Measurements from ENCODE around the gene PROX1.
A peak's percentile ranks its signal among the peaks of the same experiment; 100 is the strongest.

PROX1 gene, protein sequence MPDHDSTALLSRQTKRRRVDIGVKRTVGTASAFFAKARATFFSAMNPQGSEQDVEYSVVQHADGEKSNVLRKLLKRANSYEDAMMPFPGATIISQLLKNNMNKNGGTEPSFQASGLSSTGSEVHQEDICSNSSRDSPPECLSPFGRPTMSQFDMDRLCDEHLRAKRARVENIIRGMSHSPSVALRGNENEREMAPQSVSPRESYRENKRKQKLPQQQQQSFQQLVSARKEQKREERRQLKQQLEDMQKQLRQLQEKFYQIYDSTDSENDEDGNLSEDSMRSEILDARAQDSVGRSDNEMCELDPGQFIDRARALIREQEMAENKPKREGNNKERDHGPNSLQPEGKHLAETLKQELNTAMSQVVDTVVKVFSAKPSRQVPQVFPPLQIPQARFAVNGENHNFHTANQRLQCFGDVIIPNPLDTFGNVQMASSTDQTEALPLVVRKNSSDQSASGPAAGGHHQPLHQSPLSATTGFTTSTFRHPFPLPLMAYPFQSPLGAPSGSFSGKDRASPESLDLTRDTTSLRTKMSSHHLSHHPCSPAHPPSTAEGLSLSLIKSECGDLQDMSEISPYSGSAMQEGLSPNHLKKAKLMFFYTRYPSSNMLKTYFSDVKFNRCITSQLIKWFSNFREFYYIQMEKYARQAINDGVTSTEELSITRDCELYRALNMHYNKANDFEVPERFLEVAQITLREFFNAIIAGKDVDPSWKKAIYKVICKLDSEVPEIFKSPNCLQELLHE

DNA sequence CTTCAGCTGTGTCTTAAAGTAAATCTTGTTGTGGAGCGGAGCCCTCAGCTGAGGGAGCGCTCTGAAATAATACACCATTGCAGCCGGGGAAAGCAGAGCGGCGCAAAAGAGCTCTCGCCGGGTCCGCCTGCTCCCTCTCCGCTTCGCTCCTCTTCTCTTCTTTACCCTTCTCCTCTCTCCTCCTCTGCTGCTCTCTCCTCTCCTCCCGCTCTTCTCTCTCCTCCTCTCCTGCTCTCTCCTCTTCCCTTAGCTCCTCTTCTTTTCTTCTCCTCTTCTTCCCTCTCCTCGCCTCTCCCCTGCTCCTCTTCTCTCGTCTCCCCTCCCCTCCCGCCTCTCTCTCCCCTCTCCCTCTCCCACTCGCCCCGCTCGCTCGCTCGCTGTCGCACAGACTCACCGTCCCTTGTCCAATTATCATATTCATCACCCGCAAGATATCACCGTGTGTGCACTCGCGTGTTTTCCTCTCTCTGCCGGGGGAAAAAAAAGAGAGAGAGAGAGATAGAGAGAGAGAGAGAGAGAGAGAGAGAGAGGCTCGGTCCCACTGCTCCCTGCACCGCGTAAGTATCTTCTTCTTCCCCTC, at the start of gene PROX1:
Gene PROX1 (plus strand): TSS at position 47 of the 580 bp plus-strand sequence. CDS start 8,563 bp downstream, outside the sequence.
- peak; percentile 33 for DNase-seq (ENCODE audit: low read depth)

DNA sequence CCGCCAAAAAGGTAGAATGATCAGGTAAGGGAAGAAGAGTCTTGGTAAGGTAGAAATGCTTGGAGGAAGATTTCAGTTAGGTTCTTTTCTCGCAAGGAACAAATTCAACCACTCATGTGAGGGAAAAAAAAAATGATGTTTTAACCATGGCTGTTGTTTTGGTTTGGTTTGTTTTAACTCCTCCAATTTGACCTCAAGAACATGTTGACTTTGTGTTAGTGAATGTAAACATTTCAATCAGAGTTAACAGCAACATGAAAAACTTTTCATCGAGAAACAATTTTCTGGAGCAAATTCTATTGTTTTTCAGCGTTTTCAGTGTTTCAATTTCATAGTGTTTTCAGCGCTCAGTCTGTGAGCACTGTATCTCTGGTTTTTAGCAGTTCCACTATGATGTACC, 49.0 kb upstream of the PROX1 start:
- DNase-seq (ENCODE audit: low read depth), result no peak

DNA sequence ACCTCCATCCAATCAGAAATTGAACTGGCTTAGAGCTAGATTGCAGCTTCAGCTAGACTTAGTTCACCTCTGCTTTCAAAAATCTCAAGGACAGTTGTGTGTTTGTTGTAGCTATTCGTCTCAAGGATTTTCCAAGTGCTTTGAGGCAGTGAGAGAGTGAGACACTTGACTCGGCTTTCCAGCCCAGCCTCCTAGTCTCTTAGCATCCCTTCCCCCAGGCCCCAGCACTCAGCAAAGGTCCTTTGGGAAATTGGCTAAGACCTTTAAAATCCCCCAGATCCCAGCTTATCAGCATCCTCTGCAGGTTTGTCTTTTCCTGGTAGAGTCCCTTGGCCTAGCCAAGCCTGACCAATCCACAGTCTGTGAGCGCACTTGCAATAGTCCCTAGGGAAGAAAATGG, 47.9 kb upstream of the PROX1 start:
- no peak for DNase-seq (ENCODE audit: low read depth)

DNA sequence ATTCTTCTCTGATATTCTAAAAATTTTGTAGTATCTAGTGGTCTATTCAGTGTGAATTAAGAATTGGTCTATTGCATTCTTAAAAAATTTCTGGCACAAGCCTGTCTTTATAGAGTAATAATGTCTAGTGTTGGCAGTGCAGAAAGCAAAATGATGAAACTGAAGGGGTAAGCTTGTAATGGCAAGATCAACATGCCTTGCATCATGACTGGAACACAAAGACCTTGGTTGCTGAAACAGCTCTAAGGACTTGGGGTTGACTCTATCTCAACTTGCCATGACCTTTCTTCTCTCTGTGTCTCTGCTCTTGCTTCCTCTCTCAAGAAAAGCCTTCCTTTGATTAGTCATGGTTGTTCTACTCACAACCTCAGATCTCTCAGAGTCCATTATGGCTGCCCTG, 46.8 kb upstream of the PROX1 start:
- no peak for DNase-seq (ENCODE audit: low read depth)

DNA sequence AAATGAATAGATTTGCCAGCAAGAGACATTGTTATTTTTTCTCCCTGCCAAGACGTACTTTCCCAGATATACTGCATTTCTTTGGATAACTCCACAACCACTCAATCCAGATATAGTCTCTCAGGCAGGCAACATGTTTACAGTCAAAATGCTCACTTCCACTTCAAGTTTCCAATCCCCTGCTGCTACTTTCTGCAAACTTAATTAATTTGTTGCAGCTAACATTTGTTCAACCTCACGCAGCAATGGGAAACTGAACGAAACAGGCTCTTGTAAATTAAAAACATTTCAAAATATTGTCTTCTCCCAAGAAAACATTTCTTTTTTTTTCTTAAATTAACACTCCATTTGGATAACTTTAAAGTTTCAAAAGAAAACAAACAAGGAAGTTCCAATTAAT, 45.7 kb upstream of the PROX1 start:
- DNase-seq (ENCODE audit: low read depth), result no peak

DNA sequence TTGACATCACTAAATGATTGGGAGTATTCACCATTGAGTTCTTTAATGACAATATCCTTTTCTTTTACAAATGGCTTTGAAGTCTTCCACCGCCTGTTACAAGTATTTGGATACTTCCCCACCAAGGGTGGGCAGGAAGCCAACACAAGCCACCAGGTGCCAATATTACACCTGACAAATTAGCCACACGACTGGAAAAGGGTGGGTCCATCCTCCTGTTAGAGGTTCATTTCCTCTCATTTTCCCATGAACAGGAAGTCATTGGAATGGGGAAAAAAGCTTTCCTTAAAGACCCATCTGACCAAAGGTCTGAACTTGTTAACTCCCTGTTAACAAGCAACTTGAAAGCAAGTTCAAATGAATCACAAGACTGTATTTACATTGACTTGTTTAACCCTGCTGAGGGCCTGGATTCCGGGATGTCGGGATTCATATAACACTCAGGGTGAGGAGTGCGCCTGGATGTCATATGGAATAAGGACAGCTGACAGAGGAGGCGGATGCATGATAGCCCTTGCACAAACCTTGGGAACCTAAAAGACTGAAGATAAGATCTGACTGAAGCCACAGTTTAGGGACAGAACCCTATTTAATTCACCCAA, 40.5 kb upstream of the PROX1 start:
- DNase-seq (ENCODE audit: low read depth), result no peak

DNA sequence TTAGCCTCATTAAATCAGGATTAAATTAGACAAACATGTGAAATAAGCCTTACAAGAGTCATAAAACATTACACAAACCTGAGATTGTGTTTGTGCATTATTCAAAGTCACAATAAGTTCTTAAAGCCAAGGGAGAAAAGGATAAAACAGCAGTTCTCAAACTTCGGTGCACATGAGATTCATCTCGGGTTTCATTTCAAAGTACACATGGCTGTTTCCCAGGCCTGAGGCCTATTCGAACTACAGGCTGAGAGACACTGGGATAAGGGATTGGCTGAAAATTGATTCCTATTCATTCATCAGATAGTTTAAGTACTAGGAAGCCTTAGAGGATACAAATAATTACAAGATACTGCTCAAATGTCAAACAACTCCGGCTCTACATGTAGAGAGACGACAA, 35.9 kb upstream of the PROX1 start:
- DNase-seq (ENCODE audit: low read depth), result no peak

DNA sequence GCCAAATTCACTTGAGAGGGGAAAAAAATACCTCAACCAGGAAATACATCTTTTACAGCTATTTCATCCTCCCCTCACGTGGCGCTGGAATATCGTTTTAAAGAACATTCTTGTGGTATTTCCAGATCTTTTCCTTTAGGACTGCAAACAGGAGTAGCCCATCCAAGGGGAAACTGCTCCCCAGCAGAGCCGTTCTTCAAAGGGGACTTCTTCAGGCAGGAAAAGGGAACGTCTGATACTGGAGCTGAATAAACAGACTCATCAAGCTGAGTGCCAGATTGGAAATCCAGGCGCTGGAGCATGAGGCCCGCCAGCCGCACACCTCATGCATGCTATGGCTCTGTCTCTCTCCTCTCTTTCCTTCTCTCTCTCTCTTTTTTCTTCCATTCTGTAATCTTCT, 34.0 kb upstream of the PROX1 start:
- DNase-seq (ENCODE audit: low read depth), result no peak

DNA sequence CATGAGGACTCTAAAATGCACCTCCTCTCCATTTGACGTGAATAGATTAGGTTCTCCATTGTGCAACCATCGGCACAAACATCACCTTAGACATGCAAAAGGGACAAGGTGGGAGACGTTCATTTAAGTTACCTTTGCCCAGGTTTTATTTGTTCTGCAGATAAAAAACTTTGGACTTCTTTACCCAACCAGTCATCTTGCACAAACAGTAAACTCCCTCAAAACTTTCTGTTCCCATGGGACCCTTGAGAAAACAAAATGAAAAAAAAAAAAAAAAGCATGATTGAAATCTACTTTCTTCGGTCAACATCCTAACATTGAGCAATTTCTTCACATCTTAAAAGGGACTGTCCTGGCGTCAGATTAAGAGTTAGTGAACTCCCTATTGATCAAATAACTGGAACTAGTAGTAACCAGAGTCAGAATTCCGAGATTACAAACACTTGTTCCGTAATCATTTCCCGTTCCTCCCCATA, 31.4 kb upstream of the PROX1 start:
- DNase-seq (ENCODE audit: low read depth), result no peak

DNA sequence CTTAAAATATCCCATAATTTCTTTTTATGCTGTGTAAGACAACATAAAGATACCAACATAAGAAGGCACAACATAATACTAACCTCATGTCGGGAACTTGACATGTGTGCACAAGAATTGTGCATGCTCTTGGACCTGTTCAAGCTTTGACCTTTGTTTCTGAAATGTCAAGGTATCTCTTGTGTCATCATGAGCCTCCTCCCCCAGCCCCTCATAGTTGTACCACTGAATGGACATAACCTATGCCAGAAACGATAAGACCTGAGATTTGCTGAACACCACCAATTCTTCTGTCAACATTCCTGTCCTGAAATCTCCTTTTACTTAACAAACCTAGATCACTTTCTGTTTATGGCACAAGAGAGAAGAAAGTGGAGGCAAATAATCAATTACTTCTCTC, 29.4 kb upstream of the PROX1 start:
- DNase-seq (ENCODE audit: low read depth), result no peak

DNA sequence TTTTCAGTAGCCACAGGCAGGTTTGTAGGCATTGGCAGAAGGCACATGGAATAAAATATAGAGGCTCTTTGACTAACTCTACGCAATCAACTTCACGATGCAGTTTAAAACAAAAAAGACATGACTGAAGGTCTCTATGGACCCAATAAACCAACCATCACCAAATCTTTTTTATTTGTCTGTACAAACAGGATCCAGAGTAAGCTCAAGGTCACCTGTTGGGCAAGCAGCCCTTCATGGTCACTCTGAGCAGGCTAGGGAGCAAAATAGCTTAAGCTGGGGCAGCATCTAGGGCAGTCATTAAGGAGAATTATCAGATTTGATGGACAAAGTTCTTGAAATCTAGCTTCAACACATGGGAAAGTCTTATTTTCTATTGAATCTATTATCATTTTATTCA, 26.8 kb upstream of the PROX1 start:
- no peak for DNase-seq (ENCODE audit: low read depth)

DNA sequence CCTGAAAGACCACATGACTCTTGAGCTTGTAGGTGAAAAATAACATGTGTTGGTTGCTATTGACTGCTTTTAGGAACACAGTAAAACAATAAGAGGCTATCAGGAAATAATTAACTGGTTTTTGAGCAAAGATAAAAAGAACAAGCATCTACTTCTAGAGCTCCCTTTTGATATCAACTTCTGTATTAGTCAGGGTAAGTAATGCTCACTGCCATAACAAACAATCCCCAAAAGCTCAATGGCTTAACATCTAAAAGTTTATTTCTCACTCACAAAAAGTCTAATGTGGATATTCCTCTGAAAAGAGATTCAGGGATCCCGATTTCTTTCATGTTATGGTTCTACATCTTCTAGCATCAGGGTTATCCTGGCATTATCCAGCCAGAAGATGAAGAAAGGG, 25.3 kb upstream of the PROX1 start:
- no peak for DNase-seq (ENCODE audit: low read depth)

DNA sequence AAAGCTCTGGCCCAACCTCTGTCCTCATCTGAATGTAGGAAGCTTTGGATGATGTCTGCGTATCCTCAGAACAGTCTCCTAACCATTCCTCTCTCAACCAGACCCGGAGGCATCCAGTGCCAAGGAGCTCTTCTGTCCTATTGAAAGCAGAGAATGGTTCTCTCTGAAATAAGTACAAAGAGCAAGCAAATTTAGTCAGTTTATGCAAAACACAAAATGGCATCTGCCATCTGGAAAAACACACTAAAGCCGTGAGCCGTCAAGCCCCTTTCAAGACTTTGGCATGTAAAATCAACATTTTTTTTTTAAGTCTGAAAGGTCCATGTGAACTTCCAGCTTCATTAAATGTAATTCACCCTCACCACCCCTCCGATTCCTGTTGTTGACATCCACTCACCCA, 21.7 kb upstream of the PROX1 start:
- no peak for DNase-seq (ENCODE audit: low read depth)

DNA sequence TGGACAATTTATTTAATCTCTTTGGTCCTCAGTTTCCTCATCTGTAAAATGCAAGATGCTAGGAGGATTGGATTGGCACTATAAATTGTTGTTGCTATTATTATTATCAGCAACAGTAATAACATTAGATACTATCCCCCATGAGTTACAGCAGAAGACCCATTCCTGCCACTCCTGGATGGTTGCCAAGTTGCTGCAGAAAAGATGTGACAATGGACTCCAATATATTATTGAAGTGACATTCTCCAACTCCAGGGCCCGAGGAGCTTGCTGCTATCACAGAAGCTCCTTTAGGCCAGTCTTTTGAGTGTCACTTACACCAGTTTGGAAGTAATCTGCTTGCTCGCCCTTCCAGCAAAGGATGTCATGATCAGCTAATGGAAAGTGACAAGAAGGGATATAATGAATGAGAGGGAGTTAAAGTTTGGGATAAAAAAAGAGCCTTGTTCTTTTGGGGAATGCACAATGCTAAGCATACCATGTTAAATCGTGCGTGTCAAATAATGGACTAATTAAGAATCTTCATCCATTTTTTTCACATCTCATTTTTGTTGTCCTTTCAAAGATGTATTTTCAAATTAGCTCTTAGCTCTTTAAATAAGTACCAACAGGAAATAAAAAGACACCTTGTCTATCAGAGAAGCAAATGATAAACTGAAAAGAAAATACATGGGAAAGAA, 19.5 kb upstream of the PROX1 start:
- no peak for DNase-seq (ENCODE audit: low read depth)

DNA sequence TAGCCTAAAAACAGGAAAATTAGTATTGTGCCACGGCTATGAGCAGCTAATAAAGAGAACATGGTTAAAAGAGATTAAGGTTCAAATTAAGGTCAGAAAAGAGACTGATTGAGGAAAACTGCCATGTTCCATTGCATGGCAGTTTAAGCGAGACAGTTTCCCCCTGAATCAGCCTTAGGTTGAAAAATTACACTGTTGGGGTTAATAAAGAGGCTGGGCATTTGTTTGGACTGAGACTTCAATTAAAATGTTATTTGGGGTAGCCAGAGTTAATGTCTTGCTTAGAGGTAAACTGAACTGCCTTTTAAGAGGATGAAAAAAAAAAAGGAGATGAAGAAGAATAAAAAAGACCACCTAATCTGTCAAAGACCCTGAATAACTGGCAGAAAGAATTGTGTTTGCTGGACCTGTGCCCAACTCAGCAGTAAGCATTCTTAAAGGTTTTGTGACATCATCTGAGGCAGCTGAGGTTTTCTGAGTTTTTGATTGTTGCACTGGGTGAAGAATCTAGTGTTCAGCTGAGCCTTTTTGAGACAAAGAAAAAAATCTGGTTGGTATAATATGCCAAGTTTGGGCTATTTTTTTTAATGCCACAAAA, 17.7 kb upstream of the PROX1 start:
- no peak for DNase-seq (ENCODE audit: low read depth)

DNA sequence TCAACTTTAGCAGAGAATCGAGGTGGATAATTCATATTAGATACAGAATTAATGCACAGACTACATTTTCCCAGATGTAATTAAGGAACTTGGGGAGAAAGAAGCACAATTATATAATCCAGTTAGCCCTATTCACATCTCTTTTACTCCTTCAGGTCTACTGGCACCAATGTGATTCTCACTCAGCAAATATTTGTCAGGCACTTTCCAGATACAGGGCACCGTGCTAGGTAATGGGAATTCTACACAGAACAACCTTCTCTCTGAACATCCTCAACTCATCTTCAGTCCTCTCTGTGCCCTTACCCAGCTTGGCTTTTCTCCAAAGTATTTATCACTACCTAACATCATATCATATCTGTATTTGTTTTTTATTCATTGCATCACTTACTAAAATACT, 15.6 kb upstream of the PROX1 start:
- DNase-seq (ENCODE audit: low read depth), result no peak

DNA sequence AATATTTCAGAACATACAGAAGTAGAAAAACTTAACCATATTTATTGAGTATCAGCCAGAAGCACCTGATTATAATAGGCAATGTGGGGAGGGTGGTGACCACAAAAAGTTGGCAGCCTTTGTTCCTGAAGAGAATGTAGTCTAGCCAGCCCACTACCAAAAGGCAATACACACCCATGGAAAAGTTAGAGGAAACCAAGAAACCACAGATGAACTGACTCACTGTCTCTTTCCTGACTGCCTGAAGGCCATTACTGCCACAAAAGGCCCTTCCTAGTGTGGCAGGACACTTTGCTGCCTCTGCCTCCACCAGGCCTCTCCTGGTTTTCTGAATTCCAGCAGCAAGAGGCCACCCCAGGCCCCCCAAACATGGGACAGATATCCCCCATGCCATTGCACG, 14.6 kb upstream of the PROX1 start:
- DNase-seq (ENCODE audit: low read depth), result no peak

DNA sequence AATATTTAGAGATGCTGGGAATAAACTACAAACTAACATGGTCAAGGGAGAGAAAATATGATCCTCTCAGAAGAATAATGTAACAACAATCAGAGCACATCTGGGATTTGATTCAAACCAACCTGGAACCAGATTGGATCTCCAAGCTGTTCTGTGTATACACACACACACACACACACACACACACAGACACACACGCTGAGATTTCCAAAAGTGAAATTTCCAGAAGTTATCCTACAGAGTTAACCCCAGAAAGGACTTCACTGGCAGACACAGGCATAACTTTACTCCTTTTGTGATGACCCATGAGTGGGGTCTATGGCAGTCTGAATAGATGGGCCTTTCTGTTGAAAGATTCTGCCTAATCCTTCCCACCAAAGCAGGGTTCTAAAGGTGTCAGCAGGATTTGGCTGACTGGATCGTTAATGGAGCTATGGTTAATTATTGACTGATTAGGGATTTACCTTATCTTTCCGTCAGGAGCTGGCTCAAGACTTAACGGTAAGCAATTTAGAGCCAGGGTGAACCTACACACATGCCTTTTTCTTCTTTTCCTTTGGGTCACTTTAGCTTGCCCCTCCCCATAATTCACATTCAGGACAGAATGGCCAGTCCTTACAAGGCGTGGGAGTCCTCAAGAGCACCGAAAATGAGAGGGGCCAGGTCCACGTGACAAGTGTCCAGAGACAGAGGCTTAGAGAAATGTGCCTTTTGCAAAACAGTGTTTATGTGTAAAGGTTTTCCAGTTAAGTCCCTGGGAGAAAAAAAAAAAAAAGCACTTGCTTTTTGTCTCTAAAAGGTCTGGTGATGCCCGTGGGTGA, 10.9 kb upstream of the PROX1 start:
- DNase-seq (ENCODE audit: low read depth), result no peak

DNA sequence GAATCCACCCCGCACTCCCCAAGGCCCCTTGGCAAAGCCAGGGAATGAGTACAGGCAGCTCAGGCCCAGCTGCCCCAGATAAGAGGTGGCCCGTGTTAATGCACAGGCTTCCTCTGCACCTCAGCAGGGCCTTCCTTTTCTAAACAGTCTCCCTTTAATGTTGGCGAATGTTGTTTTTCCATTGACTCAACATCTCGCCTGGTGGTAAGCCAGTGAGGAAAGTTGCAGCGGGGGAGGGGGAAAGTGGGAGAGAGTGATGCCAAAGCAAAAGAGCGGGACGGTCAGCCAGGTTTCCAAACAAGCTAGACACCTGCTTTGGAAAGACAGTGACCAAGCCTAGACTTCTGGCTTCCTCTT, 10.3 kb upstream of the PROX1 start:
- no peak for DNase-seq (ENCODE audit: low read depth)

DNA sequence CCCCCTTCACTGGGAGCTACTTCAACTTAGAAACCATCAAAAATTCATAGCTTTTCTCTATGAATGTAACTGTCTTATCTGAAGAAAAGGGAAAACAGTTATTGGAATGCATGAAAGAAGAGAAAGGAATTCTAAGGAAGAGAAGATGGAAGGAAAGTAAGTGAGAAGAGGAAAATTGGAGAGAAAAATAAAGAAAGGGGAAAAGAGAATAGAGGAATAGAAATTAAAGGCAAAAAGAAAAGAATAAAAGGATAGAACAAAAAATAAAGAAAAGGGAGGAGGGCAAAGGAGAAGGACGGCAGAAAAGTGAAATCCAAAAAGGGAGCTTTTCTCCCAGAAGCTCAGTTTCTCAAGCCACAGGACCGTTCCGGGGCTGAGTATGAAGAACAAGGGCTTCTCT, 9.9 kb upstream of the PROX1 start:
- no peak for DNase-seq (ENCODE audit: low read depth)

Data from HS-5 (cell line).